ENCODE data around the gene DNAJA3. TPM values are rescaled to one million over a fixed set of nuclear protein-coding genes. Genes with fewer than 3 reads are reported as not detected.

The DNAJA3 gene
- total and polyA plus RNA-seq, 9 of the 15 experiments (the other 6 are each of a cell fraction or from before 2014, with no cell fraction given): 8.1 to 105 (median 79.0) TPM

DNA sequence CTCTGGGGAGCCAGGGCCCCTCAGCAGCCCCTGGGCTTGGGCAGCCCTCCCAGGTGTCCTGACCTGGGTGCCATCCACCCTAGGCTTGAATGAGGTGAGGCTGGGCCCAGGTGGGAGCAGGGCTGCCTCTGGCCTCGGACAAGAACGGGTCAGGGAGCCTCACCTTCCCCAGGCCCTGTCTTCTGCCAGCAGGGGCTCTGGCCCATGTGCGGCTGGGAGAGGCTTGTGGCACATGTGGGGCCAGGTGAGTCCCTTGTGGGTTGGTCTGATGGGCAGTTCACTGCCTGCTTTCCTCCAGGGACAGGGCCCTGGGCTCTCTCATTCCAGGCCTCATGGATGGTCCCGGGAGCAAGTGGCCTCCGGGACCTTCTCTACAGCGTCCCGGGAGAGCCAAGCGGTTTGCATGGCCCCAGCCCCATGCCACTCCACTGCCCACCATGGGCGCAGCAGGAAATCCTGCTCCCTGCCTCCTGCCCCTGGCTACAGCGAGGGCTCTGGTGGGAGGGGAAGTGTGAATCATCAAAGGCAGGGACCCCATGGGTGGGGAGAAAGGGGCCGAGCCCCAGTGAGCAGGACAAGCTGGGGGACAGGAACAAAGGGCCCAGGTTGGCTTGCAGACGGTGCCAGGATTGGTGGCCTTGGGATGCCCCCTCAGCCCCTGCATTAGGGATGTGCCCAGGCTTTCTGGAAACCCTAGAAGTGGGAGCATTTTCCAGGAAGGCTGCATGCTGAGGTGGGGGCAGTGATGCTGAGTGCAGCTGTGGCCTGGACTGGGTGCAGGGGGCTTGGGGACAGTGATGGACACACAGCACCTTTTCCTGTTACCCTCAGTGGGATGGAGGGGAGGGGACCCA, 41.9 kb upstream of the DNAJA3 start (continued):
- TF ChIP-seq NKRF (IDR thresholded peaks at IDR 0.05; ENCODE audit: borderline replicate concordance) (no peak), CBX8 (IDR thresholded peaks at IDR 0.05; ENCODE audit: borderline replicate concordance, extremely low read depth, low read depth, low read length, poor library complexity, severe bottlenecking) (no peak), POLR2G (IDR thresholded peaks at IDR 0.05; ENCODE audit: low read depth, low read length) (peak; percentile 38)

GRCh38 chr16:4384509-4384942, 41.1 kb upstream of the DNAJA3 start:
- no peak overlapping the region for H3K4me2 ChIP-seq (ENCODE audit: insufficient read depth, low read length)
- CTCF ChIA-PET (ENCODE audit: low intra/inter-chr PET ratio): no interaction called here
- no peaks in the 10 kb centered on the region for H3K9me3 ChIP-seq (replicated peaks; ENCODE audit: control insufficient read depth, insufficient read depth, low read depth, low read length)
- no peak overlapping the region for H2AFZ ChIP-seq (ENCODE audit: low read depth, low read length)
- peak in 2 of 4 experiments; percentile 26 to 28 for DNase-seq (ENCODE audit: extremely low read depth in 1 of 4, low spot score in 3 of 4)
- H3K4me3 ChIP-seq: no peak overlapping the region
- BruUV-seq (replicated peaks): no TSS peak
- H3K9me1 ChIP-seq (ENCODE audit: control insufficient read depth, insufficient read depth, low read length): peaks cover 2% of the 10 kb centered on the region
- intact Hi-C loops (cut with micrococcal nuclease) (no loop called here), in situ Hi-C loops (cut with MboI) (no loop called here)
- POLR2A ChIA-PET: no interaction called here
- no peak overlapping the region for H3K27ac ChIP-seq (ENCODE audit: extremely low read depth, low read depth, low read length)
- H3K27me3 ChIP-seq (ENCODE audit: control insufficient read depth in 2 of 2, insufficient read depth in 2 of 2, low read length in 2 of 2): no peaks in the 10 kb centered on the region
- H3K36me3 ChIP-seq (ENCODE audit: control insufficient read depth, insufficient read depth, low read length): peaks cover 65% of the 10 kb centered on the region; the same call in 1 of the 3 replicates
- no peak for TF ChIP-seq SLC30A9 (CRISPR knock-in tag; IDR thresholded peaks at IDR 0.05)
- no peak for TF ChIP-seq ZNF384 (IDR thresholded peaks at IDR 0.05; ENCODE audit: low read depth, low read length)
- TF ChIP-seq, protein P1, sequence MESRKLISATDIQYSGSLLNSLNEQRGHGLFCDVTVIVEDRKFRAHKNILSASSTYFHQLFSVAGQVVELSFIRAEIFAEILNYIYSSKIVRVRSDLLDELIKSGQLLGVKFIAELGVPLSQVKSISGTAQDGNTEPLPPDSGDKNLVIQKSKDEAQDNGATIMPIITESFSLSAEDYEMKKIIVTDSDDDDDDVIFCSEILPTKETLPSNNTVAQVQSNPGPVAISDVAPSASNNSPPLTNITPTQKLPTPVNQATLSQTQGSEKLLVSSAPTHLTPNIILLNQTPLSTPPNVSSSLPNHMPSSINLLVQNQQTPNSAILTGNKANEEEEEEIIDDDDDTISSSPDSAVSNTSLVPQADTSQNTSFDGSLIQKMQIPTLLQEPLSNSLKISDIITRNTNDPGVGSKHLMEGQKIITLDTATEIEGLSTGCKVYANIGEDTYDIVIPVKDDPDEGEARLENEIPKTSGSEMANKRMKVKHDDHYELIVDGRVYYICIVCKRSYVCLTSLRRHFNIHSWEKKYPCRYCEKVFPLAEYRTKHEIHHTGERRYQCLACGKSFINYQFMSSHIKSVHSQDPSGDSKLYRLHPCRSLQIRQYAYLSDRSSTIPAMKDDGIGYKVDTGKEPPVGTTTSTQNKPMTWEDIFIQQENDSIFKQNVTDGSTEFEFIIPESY (CRISPR knock-in tag; IDR thresholded peaks at IDR 0.05): peak; percentile 73
- TF ChIP-seq POLR2G (IDR thresholded peaks at IDR 0.05; ENCODE audit: low read depth, low read length): 0 out of 2 replicates have a peak, but pooled peaks have one; percentile 5
- TF ChIP-seq ARID2 (IDR thresholded peaks at IDR 0.05): no peak
- TF ChIP-seq POU5F1 (IDR thresholded peaks at IDR 0.05; ENCODE audit: borderline replicate concordance, low read depth, low read length, partially characterized antibody): no peak
- TF ChIP-seq MLLT1 (IDR thresholded peaks at IDR 0.05): no peak
- peaks cover 0 to 37% of the 10 kb centered on the region in 2 experiments; a peak in 2 of 5 replicates for H3K4me1 ChIP-seq (replicated peaks in 1 of 2; ENCODE audit: control insufficient read depth in 2 of 2, insufficient read depth in 2 of 2, low read length in 2 of 2)
- H4K20me1 ChIP-seq (replicated peaks; ENCODE audit: control insufficient read depth, insufficient read depth, low read length): no peaks in the 10 kb centered on the region
- no peak overlapping the region for H3K9ac ChIP-seq (ENCODE audit: insufficient read depth in 1 of 2, low read depth in 2 of 2, low read length in 2 of 2)
- 60% methylated on average over 8 of the region's 20 CpGs for WGBS (ENCODE audit: insufficient coverage, low coverage, missing lambda C conversion rate)
- FAIRE-seq: no peak
- H3K79me2 ChIP-seq (ENCODE audit: control insufficient read depth, insufficient read depth, low read length): no peaks in the 10 kb centered on the region
- ATAC-seq: no peak
